Astrocyte (in vitro differentiated cells and primary cell): ENCODE data around the gene MAGI1.

Experiments used
- CTCF ChIP-seq: IDR thresholded peaks from 2 replicates; pipeline ENCODE4 v1.5.1; 2011; ENCODE audit warnings: low read depth, mild to moderate bottlenecking, inconsistent platforms, low read length, moderate library complexity; ENCODE audit not compliant: insufficient read depth
- EZH2 ChIP-seq: IDR thresholded peaks from 2 replicates; pipeline ENCODE4 v1.6.1; 2012; ENCODE audit warnings: mild to moderate bottlenecking, low read length, inconsistent platforms; ENCODE audit not compliant: insufficient read depth

GRCh38 chr3:65952842-65953241 is 85.9 kb downstream of the MAGI1 start:
- TF ChIP-seq CTCF (no peak), EZH2 (no peak)
